ENCODE measurements around the gene MESP2. TPM values are rescaled to one million over a fixed set of nuclear protein-coding genes. Genes with fewer than 3 reads are reported as not detected.

The MESP2 gene
- total and polyA plus RNA-seq, 4 donors: 0.03 TPM; not detected in 3

DNA sequence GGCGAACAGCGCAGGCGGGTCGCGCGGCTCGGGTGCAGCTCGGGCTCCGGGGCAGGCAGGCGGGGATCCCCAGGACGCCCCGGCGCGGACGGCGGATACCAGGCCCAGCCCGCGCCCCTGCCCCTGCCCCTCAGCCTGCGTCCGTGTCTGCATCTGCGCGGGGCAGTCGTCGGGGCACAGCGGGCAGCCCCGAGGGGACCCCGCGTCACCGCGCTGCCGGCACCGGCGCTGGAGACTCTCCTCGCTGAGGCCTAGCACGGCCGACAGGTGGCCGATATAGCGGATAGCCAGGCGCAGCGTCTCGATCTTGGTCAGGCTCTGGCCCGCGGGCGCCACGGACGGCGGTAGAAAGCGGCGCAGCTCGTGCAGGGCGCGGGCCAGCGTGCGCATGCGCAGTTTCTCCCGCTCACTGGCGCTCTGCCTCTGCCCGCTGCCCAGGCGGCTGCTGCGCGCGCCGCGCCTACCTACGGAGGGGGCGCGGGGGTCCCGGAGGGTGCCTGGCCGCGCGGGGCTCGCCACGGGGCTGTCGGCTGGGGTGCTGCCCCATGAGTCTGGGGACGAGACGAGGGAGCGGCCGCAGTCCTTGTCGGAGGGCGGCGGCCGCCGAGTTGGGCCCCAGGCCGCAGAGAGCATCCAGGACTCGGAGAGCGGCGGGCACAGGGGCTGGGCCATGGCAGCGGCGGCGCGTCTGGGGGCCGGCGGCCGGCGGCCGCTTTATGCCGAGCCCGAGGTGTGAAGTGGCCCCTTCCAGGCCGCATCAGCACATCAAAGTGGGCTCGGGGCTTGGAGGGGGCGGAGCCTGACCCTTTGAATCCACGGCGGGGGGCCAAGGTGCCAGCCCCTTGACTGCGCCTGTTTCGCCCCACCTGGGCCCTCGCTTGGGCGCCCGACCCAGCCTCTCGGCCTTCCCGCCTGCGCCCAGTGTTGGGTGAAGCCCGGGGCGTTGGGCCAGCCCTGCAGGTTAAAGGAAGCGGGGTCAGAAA is 25.3 kb upstream of the MESP2 start, which contains the start of gene MESP1:
Gene MESP1, minus strand, starts transcription at position 690 of the 983 bp plus-strand sequence. Its CDS starts 18 bp downstream, at position 672.
- peak; percentile 86 for DNase-seq (ENCODE audit: low spot score)
- Histone ChIP-seq H3K4me1 (ENCODE audit: control insufficient read depth in 4 of 4, insufficient read depth in 4 of 4, low read length in 3 of 4) (peaks cover 0 to 17% (median 6%) of the 10 kb centered on the region in 4 donors), H3K36me3 (ENCODE audit: control insufficient read depth in 4 of 4, insufficient read depth in 3 of 4, low read depth in 1 of 4, low read length in 3 of 4) (no peaks in the 10 kb centered on the region), H3K9ac (ENCODE audit: low read depth in 1 of 2, low read length in 2 of 2) (peak within 1 kb of the TSS in 1 of 2 donors; percentile 49), H3K4me3 (ENCODE audit: low read depth in 1 of 3, low read length in 3 of 3) (peak within 1 kb of the TSS; percentile 46 to 72 (median 67)), H3K27ac (ENCODE audit: low read depth in 1 of 2, low read length in 2 of 2) (peak within 1 kb of the TSS in 1 of 2 donors; percentile 39), H3K27me3 (ENCODE audit: control insufficient read depth in 4 of 4, insufficient read depth in 4 of 4, low read length in 3 of 4) (no peaks in the 10 kb centered on the region), H3K9me3 (ENCODE audit: control insufficient read depth in 4 of 4, low read length in 3 of 4) (no peaks in the 10 kb centered on the region)
- 3% methylated on average over 114 of the region's 114 CpGs for WGBS
- TF ChIP-seq RAD21 (IDR thresholded peaks at IDR 0.05) (peak; percentile 57 to 77), RXRA (IDR thresholded peaks at IDR 0.05) (no peak), GABPA (IDR thresholded peaks at IDR 0.05 in 1 of 2, conservative IDR thresholded peaks at IDR 0.05 in 1 of 2) (no peak), YY1 (IDR thresholded peaks at IDR 0.05) (no peak), SP1 (IDR thresholded peaks at IDR 0.05) (no peak), NR2F2 (IDR thresholded peaks at IDR 0.05) (no peak), FOXA1 (IDR thresholded peaks at IDR 0.05) (no peak), HNF4G (IDR thresholded peaks at IDR 0.05) (no peak), FOXA2 (IDR thresholded peaks at IDR 0.05) (no peak), JUND (IDR thresholded peaks at IDR 0.05) (no peak), EGR1 (IDR thresholded peaks at IDR 0.05; ENCODE audit: low read depth in 2 of 2) (no peak), HNF4A (conservative IDR thresholded peaks at IDR 0.05) (no peak), TAF1 (conservative IDR thresholded peaks at IDR 0.05) (no peak)
- TF ChIP-seq, protein P1, sequence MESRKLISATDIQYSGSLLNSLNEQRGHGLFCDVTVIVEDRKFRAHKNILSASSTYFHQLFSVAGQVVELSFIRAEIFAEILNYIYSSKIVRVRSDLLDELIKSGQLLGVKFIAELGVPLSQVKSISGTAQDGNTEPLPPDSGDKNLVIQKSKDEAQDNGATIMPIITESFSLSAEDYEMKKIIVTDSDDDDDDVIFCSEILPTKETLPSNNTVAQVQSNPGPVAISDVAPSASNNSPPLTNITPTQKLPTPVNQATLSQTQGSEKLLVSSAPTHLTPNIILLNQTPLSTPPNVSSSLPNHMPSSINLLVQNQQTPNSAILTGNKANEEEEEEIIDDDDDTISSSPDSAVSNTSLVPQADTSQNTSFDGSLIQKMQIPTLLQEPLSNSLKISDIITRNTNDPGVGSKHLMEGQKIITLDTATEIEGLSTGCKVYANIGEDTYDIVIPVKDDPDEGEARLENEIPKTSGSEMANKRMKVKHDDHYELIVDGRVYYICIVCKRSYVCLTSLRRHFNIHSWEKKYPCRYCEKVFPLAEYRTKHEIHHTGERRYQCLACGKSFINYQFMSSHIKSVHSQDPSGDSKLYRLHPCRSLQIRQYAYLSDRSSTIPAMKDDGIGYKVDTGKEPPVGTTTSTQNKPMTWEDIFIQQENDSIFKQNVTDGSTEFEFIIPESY (IDR thresholded peaks at IDR 0.05): no peak
- TF ChIP-seq, protein P2, sequence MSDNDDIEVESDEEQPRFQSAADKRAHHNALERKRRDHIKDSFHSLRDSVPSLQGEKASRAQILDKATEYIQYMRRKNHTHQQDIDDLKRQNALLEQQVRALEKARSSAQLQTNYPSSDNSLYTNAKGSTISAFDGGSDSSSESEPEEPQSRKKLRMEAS (IDR thresholded peaks at IDR 0.05): no peak
- TF ChIP-seq, protein P3, sequence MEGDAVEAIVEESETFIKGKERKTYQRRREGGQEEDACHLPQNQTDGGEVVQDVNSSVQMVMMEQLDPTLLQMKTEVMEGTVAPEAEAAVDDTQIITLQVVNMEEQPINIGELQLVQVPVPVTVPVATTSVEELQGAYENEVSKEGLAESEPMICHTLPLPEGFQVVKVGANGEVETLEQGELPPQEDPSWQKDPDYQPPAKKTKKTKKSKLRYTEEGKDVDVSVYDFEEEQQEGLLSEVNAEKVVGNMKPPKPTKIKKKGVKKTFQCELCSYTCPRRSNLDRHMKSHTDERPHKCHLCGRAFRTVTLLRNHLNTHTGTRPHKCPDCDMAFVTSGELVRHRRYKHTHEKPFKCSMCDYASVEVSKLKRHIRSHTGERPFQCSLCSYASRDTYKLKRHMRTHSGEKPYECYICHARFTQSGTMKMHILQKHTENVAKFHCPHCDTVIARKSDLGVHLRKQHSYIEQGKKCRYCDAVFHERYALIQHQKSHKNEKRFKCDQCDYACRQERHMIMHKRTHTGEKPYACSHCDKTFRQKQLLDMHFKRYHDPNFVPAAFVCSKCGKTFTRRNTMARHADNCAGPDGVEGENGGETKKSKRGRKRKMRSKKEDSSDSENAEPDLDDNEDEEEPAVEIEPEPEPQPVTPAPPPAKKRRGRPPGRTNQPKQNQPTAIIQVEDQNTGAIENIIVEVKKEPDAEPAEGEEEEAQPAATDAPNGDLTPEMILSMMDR (IDR thresholded peaks at IDR 0.05; ENCODE audit: low read depth, low read length, missing input control): peak; percentile 77
- TF ChIP-seq, protein P4, sequence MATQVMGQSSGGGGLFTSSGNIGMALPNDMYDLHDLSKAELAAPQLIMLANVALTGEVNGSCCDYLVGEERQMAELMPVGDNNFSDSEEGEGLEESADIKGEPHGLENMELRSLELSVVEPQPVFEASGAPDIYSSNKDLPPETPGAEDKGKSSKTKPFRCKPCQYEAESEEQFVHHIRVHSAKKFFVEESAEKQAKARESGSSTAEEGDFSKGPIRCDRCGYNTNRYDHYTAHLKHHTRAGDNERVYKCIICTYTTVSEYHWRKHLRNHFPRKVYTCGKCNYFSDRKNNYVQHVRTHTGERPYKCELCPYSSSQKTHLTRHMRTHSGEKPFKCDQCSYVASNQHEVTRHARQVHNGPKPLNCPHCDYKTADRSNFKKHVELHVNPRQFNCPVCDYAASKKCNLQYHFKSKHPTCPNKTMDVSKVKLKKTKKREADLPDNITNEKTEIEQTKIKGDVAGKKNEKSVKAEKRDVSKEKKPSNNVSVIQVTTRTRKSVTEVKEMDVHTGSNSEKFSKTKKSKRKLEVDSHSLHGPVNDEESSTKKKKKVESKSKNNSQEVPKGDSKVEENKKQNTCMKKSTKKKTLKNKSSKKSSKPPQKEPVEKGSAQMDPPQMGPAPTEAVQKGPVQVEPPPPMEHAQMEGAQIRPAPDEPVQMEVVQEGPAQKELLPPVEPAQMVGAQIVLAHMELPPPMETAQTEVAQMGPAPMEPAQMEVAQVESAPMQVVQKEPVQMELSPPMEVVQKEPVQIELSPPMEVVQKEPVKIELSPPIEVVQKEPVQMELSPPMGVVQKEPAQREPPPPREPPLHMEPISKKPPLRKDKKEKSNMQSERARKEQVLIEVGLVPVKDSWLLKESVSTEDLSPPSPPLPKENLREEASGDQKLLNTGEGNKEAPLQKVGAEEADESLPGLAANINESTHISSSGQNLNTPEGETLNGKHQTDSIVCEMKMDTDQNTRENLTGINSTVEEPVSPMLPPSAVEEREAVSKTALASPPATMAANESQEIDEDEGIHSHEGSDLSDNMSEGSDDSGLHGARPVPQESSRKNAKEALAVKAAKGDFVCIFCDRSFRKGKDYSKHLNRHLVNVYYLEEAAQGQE (IDR thresholded peaks at IDR 0.05): no peak

Measured in liver (tissue), 9 donors.